Erythroblast (primary cell): ENCODE data around the gene CCDC174.

Source experiments
- GATA1 ChIP-seq: IDR thresholded peaks from 2 replicates; pipeline ENCODE4 v1.6.1; 2011; ENCODE audit warnings: low read depth, mild to moderate bottlenecking, control low read depth, low read length, moderate library complexity
- POLR2A ChIP-seq: IDR thresholded peaks from 2 replicates; pipeline ENCODE4 v1.6.1; 2011; ENCODE audit warnings: mild to moderate bottlenecking, low read length

DNA sequence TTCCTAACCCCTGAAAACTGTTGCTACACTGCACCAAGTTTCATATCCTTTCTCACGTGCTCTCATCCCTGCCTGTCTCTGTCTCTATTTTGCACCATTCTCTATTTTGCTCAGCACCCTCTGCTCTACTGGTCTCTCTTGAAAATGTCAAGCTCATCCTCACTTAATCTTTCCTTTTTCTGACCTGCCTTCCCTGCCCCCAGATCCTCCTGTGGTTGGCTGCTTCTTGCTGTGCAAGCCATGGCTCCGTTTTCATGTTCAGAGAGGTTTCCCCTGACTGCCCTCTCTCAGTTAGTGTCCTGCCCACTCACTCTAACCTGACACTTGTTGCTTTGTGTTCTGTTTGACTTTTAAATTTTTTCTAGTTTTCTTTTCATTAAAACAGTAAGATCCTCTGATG lies 6.0 kb downstream of the CCDC174 start:
- TF ChIP-seq POLR2A (no peak), GATA1 (no peak)
